Vagina (tissue), 2 donors: Measurements from ENCODE around the gene STK40.

Experiments
- POLR2AphosphoS5 ChIP-seq, 2 donors: sonication (generic); formaldehyde crosslinking; IDR thresholded peaks; one replicate each; pipeline ENCODE4 v1.9.0; 2017; ENCODE audit warnings: antibody characterized with exemption in 2 of 2, mild to moderate bottlenecking in 2 of 2, low read depth in 1 of 2; ENCODE audit not compliant: insufficient read depth in 1 of 2
- TF ChIP-seq, protein P1 (sequence below), 3 experiments: fragments of 450-650 bp in 2 of 3; fragments of 200-600 bp in 1 of 3; sonication (generic) in 1 of 3; IDR thresholded peaks; one replicate each; pipeline ENCODE4 v1.5.1; 2017 to 2019; ENCODE audit warnings: antibody characterized with exemption in 3 of 3, mild to moderate bottlenecking in 2 of 3, moderate library complexity in 2 of 3

DNA sequence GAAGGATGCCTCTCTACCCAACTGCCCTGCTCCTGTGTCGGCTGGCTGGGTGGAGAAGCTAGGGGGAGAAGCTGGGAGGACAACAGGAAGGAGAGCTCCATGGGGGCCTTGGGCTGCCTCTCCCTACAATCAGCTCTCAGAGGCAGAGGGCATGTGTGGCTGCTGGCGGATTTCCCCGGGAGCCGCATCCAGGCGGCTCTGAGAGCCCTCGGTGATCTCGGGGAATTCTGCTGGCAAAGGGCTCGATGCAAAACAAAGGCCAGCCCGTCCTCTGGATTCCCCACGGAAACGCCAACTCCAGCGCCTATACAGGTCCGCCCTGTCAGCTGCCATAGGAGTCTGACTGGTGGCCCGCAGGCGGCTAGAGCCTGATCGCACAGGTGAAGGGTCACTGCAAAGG, 35.9 kb downstream of the STK40 start:
- TF ChIP-seq POLR2AphosphoS5 (IDR thresholded peaks at IDR 0.05; ENCODE audit: insufficient read depth in 1 of 2, low read depth in 1 of 2) = no peak
- TF ChIP-seq, protein P1, sequence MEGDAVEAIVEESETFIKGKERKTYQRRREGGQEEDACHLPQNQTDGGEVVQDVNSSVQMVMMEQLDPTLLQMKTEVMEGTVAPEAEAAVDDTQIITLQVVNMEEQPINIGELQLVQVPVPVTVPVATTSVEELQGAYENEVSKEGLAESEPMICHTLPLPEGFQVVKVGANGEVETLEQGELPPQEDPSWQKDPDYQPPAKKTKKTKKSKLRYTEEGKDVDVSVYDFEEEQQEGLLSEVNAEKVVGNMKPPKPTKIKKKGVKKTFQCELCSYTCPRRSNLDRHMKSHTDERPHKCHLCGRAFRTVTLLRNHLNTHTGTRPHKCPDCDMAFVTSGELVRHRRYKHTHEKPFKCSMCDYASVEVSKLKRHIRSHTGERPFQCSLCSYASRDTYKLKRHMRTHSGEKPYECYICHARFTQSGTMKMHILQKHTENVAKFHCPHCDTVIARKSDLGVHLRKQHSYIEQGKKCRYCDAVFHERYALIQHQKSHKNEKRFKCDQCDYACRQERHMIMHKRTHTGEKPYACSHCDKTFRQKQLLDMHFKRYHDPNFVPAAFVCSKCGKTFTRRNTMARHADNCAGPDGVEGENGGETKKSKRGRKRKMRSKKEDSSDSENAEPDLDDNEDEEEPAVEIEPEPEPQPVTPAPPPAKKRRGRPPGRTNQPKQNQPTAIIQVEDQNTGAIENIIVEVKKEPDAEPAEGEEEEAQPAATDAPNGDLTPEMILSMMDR (IDR thresholded peaks at IDR 0.05) = no peak
